Fibroblast of skin of abdomen (primary cell): ENCODE data around the gene RAPGEF4.

Experiments
- DNase-seq: peaks from one replicate; pipeline ENCODE4 v3.0.0-alpha.2; 2013

RAPGEF4 gene

DNA sequence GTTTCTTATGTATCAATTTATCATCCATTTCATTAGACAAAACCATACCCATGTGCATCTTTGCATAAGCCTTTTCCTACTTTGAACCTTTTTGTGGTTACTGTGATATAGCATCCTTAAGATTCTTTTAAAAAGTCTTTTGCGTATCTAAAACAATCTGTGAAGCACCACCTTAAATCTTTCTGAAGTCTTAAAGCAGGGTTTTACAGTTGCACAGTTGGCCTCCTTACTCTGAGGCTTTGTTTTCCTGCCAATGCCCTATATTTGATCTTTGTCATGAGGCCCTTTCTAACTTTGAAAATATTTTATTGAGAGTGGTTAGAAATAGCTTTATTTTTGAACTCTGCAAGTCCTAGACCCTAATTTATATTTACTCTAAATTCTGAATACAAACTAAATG is 176.6 kb downstream of the RAPGEF4 start:
- no peak for DNase-seq

DNA sequence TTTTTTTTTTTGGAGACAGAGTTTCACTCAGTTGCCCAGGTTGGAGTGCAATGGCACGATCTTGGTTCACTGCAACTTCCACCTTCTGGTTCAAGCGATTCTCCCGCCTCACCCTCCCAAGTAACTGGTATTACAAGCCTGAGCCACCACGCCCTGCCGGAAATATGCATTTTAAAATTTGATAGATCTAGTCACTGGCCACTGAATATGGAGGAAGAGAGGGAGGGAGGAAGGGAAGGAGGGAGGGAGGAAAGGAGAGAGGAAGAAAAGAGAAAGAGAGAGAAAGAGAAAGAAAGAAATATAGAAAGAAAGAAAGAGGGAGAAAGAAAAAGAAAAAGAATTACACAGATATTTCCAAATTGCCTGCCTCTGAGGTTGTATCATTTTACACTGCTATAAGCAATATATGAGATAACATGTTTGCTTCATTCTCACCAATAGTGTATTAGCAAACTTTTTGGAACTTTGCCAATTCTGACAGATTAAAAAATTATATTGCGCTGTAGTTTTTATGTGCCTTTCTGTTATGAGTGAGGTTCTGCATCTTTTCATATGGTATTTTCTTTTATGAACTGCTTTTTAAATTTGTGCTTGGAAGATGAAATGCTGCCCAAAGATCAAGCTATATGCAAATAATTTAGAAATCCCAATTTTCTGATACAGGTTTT is 178.8 kb downstream of the RAPGEF4 start:
- DNase-seq = no peak

DNA sequence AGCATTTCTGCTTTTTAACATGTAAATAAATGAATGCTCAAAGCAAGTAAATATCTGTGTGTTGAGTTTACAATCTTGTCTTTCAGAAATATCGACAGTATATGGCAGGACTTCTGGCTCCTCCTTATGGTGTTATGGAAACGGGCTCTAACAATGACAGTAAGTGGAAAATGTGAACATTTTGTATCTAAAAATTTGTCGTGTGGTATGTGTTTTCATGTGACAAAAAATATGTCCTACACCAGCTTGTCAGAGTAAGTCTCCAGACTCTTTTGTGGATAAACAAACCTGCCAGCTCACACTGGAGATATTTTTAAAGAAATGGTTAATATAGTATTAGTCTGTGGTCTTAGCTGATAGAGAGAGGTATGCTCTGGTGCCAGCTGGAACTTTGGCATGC is 182.1 kb downstream of the RAPGEF4 start:
- no peak for DNase-seq

DNA sequence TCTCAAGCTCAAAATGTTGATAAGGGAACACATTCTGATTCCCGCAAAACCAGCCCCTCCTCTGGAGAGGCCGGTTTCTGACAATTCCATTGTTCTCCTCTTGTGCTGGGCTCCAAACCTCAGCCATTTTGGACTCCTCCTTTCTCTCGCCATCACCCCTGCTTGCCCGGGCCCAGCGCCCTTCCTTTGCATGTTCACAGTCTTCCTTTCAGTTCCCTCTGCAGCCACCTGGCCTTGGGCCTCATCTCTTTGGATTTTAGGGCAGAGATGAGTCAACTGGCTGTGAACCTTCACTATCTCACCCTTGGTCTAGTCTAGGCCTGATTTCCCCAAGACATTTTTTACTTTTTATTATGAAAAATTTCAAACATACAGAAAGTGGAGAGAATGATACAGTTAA is 184.1 kb downstream of the RAPGEF4 start:
- no peak for DNase-seq

DNA sequence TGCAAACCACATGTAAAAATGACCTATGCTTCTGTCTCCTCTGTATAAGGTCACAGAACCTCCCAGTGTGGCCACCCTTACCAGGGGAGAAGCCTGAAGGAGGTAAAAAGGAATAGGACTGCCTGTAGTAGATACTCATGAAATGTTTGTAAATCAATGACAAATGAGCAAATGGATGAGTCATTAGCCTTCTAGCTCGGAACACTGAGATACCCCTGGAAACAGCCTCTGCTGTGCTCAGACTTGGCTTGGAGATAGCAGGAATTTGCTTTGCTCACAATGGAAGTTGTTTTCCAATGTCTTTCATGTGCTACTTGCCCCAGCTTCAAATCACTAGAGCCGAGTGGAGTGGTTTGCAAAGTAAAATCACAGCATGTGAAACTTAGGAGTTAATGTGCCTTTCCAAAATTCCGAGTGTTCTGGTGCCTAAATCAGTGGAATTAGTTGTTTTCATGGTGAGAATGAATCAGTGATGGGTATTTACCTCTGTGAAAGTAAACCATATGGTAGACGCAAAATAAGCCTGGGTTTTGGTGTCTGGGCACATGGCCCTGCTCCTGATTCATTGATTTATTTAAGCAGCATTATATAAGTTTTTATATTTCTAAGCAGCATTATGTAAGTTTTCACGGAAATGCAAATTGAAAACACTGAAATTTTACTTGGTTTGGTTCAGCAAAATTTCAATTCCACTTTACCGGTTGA is 186.0 kb downstream of the RAPGEF4 start:
- DNase-seq = peak; percentile 38

DNA sequence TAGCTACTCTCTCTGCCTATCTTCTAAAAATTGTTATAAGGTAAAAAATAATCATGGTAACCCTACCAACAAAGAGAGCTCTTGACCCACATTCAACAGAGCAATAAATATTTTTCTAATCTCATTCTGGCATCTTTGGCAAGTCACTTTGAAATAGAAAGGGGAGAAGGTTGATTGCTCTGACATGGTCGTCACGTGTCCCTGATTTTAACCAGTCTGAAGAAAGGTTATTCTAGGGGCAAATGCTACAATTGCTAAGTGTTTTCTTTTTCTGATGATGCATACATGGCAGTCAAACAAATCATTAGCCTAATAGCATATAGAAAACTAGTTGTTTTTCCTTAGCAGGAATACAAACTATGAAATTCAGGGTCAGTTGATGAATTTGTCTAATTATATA is 186.7 kb downstream of the RAPGEF4 start:
- DNase-seq = no peak

DNA sequence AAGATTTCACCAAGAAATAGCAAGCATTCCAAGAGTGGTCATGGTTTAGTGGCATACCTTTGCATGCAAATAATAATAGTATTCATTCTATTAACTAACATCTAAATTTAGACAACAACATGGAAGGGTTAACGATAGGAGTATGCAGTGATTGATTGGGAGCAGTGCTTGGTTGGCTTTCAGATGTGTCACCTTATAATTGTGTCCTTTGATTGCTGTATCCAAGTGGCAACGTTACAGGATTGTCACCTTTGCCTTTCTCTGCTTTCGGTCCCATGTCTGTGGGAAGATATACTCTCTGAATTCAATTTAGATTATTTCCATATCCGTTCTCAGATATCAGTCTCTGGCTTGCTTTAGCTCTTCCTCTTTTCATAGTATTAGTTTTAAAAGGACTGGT is 187.2 kb downstream of the RAPGEF4 start:
- no peak for DNase-seq

DNA sequence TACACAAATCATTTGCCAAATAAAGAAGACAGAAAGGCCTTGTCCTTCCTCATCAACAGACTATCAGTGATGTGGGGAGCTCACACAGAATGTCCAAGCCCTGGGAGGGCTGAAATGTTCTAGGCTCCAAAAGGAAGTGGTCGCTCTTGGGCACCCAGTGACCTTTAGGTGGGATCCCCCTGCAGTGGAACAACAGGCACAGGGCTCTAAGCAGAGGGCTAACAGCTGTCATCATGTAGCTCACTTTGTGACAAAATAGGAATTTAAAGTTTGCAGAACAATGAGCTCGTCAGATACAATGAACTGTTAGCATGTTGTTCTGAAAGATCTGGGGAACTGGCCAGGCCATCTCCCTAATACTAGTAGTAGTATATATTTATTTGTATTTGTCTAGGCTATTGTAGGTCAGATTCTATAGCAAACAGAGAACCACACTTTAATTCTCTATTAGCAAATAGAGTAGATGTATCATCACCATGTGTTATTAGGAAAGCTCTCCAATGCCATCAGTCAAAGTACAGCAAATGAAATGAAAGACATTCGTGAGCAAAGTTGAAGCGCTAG is 188.5 kb downstream of the RAPGEF4 start:
- no peak for DNase-seq

DNA sequence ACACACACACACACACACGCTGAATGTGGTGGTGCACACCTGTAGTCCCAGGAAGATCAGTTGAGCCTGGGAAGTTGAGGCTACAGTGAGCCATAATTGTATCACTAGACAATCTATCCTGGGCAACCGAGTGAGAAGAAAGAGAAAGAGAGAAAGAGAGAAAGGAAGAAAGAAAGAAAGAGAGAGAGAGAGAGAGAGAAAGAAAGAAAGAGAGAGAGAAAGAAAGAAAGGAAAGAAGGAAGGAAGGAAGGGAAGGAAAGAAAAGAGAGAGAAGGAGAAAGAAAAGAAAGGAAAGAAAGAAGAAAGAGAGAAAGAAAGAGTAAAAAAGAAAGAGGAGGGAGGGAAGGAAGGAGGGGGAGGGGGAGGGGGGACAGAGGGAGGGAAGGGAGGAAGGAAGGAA is 190.0 kb downstream of the RAPGEF4 start:
- no peak for DNase-seq

DNA sequence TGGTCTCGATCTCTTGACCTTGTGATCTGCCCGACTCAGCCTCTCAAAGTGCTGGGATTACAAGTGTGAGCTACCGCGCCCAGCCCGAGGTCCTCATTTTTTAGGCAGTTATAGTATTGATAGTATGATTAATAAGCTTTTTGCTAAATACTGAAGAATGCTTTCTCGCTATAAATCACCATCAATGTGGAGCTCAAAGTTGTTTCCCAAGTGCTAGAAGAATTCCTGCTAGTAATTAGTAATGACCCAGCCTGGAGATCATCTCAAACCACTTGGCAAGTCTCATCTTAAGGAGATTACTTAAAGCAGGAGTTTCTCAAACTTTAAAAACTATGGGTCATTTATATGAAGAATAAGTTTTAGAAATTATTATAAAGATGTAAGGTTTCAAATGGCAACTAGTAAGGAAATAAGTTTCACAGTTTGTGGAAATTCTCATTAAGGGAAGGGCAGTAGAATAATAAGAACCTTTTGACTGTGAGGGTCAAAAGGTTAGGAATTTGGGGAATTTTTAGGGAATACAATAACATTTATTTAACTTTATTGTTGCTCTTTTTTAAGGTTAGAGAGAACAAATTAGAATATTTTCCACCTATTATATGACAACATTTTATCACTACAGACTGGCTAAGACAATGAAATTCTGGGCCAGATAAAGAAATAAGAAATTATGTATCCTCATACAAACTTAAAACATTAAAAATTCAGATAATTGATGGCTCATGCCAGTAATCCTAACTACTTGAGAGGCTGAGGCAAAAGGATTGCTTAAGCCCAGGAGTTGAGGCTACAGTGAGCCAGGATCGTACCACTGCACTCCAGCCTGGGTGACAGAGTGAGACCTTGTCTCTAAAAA is 191.4 kb downstream of the RAPGEF4 start:
- peak; percentile 26 for DNase-seq

DNA sequence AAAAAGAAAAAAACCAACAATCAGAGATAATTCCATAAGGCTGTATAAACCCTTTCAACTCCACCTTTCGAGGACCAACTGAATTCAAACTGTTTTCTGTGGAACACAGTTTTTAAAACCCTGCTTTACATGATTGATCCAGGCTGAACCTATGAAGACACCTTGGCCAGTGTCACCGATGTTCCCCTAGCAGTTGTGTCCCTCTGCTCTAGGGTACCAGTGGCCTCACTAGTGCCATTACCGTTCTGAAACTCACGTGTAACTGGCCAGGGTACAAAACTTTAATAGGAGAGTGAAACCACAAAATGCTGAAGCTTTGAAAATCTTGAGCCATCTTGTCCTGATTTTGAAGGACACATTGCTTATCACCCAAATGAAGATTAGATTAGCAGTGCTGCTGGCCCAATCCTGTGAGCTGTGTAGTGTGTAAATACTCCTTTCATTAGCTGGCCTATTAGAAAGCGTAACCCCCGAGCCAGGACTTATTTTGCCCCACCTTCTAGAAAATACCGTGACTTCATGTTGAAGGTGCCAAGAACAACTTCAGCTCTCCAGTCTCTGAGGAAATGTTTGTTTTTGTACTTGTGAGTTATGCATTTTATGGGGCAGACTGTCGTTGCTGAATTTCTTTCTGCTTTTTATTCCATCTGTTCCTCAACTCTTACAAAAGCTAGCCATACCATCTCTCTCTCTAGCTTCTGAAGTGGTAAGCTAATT is 192.2 kb downstream of the RAPGEF4 start:
- DNase-seq = peak; percentile 58

DNA sequence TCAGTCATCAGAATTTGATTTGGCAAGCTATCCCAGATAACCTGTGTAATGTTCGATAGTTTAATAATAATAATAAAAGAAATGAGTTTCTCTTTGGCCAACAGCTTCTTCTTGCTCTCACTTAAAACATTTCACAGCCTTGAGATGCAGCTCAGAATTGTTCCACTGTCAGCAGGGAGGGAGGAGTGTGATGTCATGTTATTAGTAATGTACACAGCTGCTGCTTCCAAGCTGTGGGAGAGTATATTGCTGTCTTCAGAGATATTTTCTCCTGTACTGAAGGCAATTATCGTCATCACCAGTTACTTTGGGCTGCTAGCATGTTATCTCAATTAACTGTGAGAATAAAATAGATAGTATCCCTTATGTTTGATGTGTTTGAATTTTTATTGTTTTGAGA is 193.1 kb downstream of the RAPGEF4 start:
- peak; percentile 70 for DNase-seq

DNA sequence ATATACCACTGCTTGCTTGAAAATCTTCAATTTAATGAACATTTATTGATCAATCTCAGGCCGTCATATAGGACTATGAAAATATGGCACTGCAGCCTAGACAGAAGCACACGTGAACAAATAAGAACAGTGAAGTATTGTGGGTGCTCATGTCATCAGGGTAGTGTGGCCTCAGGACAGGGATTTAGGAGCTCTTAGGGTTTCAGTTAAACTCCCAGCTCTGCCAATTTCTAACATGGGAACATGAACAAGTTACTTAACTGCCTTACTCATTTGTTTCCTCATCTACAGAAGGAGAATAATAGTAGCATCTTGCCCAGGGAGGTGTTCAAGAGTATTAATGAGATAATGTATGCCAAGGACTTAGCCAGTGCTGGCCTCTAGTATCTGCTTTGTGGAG is 194.0 kb downstream of the RAPGEF4 start:
- DNase-seq = no peak

DNA sequence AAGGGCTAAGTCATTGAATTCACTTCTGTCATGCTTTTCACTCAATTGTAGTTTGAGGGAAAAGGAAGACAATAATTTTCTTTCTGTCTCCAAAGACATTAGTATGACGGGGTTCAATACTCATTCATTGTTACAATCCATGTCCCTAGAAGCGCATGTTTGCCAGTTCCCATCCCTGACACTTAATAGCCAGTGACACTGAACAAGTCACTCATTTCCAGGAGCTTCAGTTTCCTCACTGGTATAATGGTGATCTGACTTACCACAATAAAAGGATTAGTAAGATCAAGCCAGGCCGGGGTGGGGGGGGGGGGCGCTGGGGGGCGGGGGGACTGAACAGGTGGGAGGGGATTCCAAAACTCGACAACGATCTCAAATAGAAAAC is 195.2 kb downstream of the RAPGEF4 start:
- DNase-seq = no peak

DNA sequence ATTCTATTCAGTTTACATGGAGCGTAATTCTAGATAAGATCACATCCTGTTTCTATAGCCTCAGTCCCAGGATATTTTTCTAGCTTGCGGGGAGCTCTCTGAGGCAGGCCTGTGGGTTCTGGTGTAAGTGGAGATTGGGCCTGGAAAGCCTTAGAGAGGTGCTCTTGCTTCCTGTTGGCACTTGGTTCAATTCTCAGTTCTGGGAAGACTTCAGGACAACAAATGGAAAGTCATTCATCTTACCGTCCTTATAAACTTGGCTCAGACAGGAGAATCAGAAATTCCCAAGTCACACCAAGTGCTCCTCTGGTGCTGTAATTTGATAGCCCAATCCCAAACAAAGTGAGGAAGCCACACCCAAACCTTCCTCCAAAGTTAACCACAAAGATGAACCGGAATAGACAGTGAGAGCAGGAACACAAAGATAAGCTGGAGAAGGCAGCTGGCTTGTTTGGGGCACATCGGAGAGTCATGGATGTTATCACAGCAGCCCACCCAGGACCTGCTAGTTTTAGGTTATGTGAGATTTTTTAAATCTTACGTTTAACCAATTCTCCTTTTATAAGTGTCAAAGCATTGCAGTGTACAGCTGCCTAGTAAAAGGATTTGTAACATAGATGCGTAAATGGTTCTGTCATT is 195.7 kb downstream of the RAPGEF4 start:
- DNase-seq = peak; percentile 16

DNA sequence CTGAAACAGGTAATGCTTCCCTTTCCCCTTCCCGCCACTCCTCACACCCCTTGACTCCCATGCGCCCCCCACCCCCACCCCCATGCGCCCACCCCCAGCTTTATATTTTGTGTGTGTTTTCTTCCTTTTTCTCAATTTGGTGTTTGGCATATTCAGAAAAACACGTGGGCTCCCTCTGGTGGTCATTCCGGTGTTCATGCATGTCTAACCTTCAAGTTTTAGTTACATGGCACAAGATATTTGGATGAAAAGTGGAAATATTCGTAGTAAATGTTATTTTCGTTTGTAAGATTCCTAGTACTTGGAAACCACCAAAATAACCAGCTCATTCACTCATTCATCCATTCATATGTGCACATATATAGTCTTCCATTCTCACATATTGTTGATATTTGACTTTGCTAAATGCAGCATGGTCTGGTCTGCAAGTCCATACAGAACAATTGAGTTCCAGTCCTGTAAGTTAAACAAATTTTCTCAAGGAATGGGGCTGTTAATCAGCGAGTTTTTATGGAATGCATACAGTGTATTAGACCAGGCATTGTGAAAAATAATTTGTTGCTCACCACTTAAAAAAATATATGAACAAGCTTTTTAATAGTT is 196.4 kb downstream of the RAPGEF4 start:
- DNase-seq = peak; percentile 56

DNA sequence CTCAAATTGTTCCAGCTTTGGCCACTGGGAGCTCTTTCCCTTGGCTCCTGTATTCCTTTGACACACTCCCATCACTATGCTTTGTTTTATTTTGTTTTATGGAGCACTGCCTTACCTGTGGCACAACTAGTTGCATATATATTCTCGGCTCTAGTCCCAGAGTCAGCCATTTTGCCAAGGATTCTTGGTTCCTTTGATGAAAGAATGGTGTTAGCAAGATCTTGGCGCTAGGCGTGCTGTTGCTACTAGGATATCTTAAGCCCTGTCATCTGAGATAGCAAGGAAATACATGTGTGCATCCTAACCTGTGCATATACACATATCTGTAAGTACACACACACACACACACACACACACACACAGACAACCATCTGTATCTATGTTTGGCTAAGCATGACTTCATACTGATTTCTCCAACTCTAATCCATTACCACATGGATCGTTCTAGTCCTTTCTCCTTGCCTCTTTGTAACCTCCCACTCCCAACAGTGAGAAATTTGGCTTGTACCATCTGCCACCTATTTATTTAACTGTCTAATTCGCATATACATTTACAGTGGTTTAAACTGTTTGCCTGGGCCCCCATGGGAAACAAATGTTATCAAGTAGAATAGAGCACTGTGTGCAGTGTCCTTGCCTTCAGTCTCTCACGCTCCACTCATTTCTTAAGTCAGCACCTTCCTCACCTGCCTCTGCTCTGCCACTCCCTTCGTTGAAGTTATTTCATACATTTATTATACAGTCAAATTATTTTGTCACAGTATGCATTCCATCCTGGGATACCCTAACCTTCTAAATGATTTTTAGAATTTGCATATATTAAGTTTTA is 202.5 kb downstream of the RAPGEF4 start:
- no peak for DNase-seq

DNA sequence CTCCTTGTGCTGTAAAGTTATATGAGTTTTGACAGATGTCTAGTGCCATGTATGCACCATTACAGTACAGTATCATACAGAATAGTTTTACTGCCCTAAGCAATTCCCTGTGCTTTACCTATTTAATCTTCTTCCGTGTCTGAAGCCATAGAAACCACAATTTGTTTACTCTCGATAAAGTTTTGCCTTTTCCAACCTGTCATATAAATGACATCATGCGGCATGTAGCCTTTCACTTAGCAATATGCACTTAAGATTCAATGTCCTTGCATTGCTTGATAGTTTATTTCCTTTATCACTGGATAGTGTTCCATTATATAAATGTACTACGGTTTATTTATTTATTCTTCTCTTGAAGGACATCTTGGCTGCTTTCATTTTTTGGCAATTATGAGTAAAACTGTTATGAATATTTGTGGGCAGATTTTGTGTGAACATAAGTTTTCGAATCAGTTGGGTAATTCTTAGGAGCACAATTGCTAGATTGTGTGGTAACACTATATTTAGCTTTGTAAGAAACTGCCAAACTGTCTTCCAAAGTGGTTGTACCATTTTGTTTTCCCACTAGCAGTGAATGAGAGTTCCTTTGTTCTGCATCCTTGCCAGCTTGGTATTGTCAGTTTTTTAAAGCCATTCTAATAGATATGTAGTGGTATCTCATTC is 203.2 kb downstream of the RAPGEF4 start:
- no peak for DNase-seq

DNA sequence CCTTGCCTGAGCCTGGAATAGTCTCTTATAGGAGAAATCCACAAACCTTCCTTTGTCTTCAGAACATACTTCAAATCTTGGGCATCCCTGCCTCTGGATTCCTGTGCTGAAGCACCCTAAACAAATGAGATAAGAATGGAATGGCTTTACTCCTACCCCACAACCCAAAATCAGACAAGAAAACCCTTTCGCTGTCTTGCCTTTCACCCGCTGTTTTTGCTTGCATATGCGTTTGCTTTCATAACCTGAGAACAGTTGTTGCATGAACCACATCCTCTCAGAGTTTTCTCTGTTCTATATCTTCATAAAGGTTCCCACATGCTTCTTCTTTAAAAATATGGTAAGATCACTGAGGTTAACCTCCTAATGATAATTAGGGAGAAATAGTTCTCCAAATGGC is 207.9 kb downstream of the RAPGEF4 start:
- DNase-seq = no peak
